Esophagus muscularis mucosa (tissue), 4 donors: ENCODE measurements around the gene C9orf43. TPM values are rescaled to one million over a fixed set of nuclear protein-coding genes. Genes with fewer than 3 reads are reported as not detected.
"Not testable (repeated sequence)": the region's sequence is repeated elsewhere in the genome, so short reads cannot be mapped to it uniquely, and the experiment has no call there.

Experiments used
- DNase-seq: peaks from one replicate; pipeline ENCODE4 v3.0.0-alpha.2; 2017; ENCODE audit errors: extremely low spot score
- H3K27ac ChIP-seq, 4 donors: fragments of 200-600 bp; sonication (generic); replicated peaks in 1 of 4; 1 replicate in 3 of 4; 2 replicates in 1 of 4; pipeline ENCODE4 v1.5.1; 2016 to 2019; ENCODE audit warnings: mild to moderate bottlenecking in 1 of 4
- H3K27me3 ChIP-seq, 4 donors: fragments of 200-600 bp; sonication (generic); one replicate each; pipeline versions ENCODE4 v1.5.1 to v1.6.0; 2016 to 2019
- H3K36me3 ChIP-seq, 4 donors: fragments of 200-600 bp; sonication (generic); one replicate each; pipeline ENCODE4 v1.5.1; 2016 to 2019
- H3K4me1 ChIP-seq, 4 donors: fragments of 200-600 bp; sonication (generic); one replicate each; pipeline ENCODE4 v1.5.1; 2016 to 2019
- H3K4me3 ChIP-seq, 4 donors: fragments of 200-600 bp; sonication (generic); 1 replicate in 2 of 4; 2 replicates in 2 of 4; pipeline ENCODE4 v1.5.1; 2016 to 2019; ENCODE audit warnings: mild to moderate bottlenecking in 4 of 4, moderate library complexity in 1 of 4
- H3K9me3 ChIP-seq, 4 donors: fragments of 200-600 bp; sonication (generic); 1 replicate in 3 of 4; 2 replicates in 1 of 4; pipeline ENCODE4 v1.5.1; 2016 to 2019
- EP300 ChIP-seq: sonication (generic); formaldehyde crosslinking; IDR thresholded peaks from one replicate; pipeline ENCODE4 v1.6.1; 2017; ENCODE audit warnings: antibody characterized with exemption
- POLR2A ChIP-seq: fragments of 450-650 bp; IDR thresholded peaks from one replicate; pipeline ENCODE4 v1.6.1; 2017; ENCODE audit warnings: antibody characterized with exemption, moderate library complexity, mild to moderate bottlenecking, low read depth
- POLR2AphosphoS5 ChIP-seq, 2 donors: sonication (generic); formaldehyde crosslinking; IDR thresholded peaks; one replicate each; pipeline ENCODE4 v1.6.1; 2017; ENCODE audit warnings: antibody characterized with exemption in 2 of 2
- WGBS: methylation state at CpG from one replicate; pipeline ENCODE4 v1.1.5; 2018; 5-methylcytosine and 5-hydroxymethylcytosine counted together
- intact Hi-C: fragments of 100-400 bp; cut with DNase I; formaldehyde crosslinking; loops from one replicate; pipeline ENCODE4 v1.15.1; 2023
- total RNA-seq, 4 donors: library from RNA; depleted of rRNA; stranded (reverse); fragments of >200 nt; gene quantifications; one replicate each; pipeline versions ENCODE4 v1.1.0 to v1.2.1, GENCODE V29; 2016
- TF ChIP-seq, protein P1 (sequence below), 3 experiments: fragments of 200-600 bp in 2 of 3; fragments of 450-650 bp in 1 of 3; sonication (generic) in 2 of 3; IDR thresholded peaks; one replicate each; pipeline ENCODE4 v1.5.1; 2017 to 2019; ENCODE audit warnings: antibody characterized with exemption in 3 of 3, mild to moderate bottlenecking in 2 of 3, moderate library complexity in 1 of 3

Gene C9orf43
- total RNA-seq, 4 donors from 2014 or later: 0.17 to 1.8 TPM; not detected in 2

GRCh38 chr9:113376634-113377567 lies 33.6 kb upstream of the C9orf43 start, which contains the start of gene HDHD3:
Gene HDHD3, minus strand, starts transcription at chr9:113376986. Its CDS starts 2,632 bp downstream, at chr9:113374354.
- Histone ChIP-seq H3K4me1 (peaks cover 12 to 23% (median 20%) of the 10 kb centered on the region in 4 donors), H3K9me3 (no peaks in the 10 kb centered on the region), H3K27me3 (no peaks in the 10 kb centered on the region), H3K4me3 (peak within 1 kb of the TSS; percentile 82 to 95 (median 87)), H3K27ac (peak within 1 kb of the TSS; percentile 81 to 90 (median 86)), H3K36me3 (peaks cover 14 to 30% (median 23%) of the 10 kb centered on the region in 4 donors)
- intact Hi-C loops: loop anchor here (5.0 kb wide), 1 partner anchor 35 kb away; the partner anchor contains the start of gene WDR31
- WGBS: 6% methylated on average over 22 of the region's 74 CpGs
- DNase-seq: peak; percentile 96
- TF ChIP-seq POLR2AphosphoS5 (IDR thresholded peaks at IDR 0.05) (peak; percentile 77 to 93), EP300 (no peak)

GRCh38 chr9:113379094-113379828 lies 31.3 kb upstream of the C9orf43 start:
- not testable (repeated sequence) for H3K9me3 ChIP-seq, H3K4me3 ChIP-seq, H3K27ac ChIP-seq, H3K27me3 ChIP-seq
- DNase-seq: peak; percentile 55
- Histone ChIP-seq H3K36me3 (peaks cover under 1 to 12% (median 7%) of the 10 kb centered on the region in 4 donors), H3K4me1 (peaks cover 12 to 23% (median 20%) of the 10 kb centered on the region in 4 donors)
- intact Hi-C loops: loop anchor here (5.0 kb wide), 1 partner anchor 37 kb away; the partner anchor contains the start of gene WDR31
- WGBS: 79% methylated on average over 23 of the region's 24 CpGs

DNA sequence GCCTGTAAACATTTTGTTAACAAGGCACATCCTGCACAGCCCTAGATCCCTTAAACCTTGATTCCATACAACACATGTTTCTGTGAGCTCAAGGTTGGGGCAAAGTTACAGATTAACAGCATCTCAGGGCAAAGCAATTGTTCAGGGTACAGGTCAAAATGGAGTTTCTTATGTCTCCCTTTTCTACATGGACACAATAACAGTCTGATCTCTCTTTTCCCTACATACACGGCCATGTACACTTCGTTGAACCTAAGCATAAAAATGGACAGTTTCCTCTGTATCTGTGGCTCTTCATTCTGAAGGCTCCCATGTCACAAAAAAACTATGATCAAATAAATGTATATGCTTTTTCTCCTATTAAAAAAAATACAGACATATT lies 30.7 kb upstream of the C9orf43 start:
- not testable (repeated sequence) for H3K36me3 ChIP-seq, H3K9me3 ChIP-seq, H3K27ac ChIP-seq, H3K27me3 ChIP-seq, H3K4me3 ChIP-seq, DNase-seq
- peaks cover 12 to 23% (median 19%) of the 10 kb centered on the region in 4 donors for H3K4me1 ChIP-seq
- WGBS: 84% methylated on average over 2 of the region's 2 CpGs
- intact Hi-C loops: loop anchor here (5.0 kb wide), 1 partner anchor 38 kb away; the partner anchor contains the start of gene WDR31

- TF ChIP-seq POLR2A (no peak), EP300 (no peak), POLR2AphosphoS5 (IDR thresholded peaks at IDR 0.05) (no peak)
- TF ChIP-seq, protein P1, sequence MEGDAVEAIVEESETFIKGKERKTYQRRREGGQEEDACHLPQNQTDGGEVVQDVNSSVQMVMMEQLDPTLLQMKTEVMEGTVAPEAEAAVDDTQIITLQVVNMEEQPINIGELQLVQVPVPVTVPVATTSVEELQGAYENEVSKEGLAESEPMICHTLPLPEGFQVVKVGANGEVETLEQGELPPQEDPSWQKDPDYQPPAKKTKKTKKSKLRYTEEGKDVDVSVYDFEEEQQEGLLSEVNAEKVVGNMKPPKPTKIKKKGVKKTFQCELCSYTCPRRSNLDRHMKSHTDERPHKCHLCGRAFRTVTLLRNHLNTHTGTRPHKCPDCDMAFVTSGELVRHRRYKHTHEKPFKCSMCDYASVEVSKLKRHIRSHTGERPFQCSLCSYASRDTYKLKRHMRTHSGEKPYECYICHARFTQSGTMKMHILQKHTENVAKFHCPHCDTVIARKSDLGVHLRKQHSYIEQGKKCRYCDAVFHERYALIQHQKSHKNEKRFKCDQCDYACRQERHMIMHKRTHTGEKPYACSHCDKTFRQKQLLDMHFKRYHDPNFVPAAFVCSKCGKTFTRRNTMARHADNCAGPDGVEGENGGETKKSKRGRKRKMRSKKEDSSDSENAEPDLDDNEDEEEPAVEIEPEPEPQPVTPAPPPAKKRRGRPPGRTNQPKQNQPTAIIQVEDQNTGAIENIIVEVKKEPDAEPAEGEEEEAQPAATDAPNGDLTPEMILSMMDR (IDR thresholded peaks at IDR 0.05): no peak
- WGBS: 57% methylated on average over 1 of the region's 1 CpG
- Histone ChIP-seq H3K36me3 (peaks cover 0 to 5% (median 2%) of the 10 kb centered on the region in 4 donors), H3K4me1 (peaks cover 6 to 13% (median 11%) of the 10 kb centered on the region in 4 donors), H3K27me3 (no peaks in the 10 kb centered on the region), H3K4me3 (no peak overlapping the region), H3K27ac (no peak overlapping the region), H3K9me3 (no peaks in the 10 kb centered on the region)
- intact Hi-C loops: no loop called here
- no peak for DNase-seq
These were observed 29.6 kb upstream of the C9orf43 start for GRCh38 chr9:113380869-113381378.

DNA sequence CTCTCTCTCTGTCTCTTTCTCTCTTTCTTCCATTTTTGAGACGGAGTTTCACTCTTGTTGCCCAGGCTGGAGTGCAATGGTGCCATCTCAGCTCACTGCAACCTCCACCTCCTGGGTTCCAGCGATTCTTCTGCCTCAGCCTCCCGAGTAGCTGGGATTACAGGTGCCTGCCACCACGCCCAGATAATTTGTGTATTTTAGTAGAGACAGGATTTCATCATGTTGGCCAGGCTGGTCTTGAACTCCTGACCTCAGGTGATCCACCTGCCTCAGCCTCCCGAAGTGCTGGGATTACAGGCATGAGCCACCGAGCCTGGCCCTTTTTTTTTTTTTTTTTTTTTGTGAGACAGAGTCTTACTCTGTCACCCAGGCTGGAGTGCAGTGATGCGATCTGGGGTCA lies 29.1 kb upstream of the C9orf43 start:
- 86% methylated on average over 7 of the region's 7 CpGs for WGBS
- not testable (repeated sequence) for DNase-seq, H3K4me3 ChIP-seq

DNA sequence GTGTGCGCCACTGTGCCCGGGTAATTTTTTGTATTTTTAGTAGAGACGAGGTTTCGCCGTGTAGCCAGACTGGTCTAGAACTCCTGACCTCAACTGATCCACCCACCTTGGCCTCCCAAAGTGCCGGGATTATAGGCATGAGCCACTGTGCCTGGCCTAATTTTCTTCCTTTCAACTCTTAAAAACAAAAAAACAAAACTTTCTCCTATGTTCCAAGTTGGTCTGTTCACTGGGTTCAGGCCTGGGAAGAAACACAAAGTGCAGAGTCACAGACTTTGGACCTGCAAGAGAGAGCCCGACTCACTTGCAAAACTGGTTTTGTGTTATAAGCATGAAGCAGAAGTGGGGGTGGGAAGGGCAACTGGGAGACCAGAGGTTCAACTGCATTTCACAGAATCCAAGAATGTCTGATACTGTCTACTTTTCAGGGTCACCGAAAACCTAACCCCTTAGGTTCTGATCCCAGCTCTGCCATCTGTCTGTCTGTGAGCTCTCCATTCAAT lies 28.6 kb upstream of the C9orf43 start:
- WGBS: 89% methylated on average over 8 of the region's 8 CpGs
- H3K27ac ChIP-seq: no peak overlapping the region
- TF ChIP-seq POLR2A (no peak), EP300 (no peak), POLR2AphosphoS5 (IDR thresholded peaks at IDR 0.05) (no peak)
- TF ChIP-seq, protein P1 (IDR thresholded peaks at IDR 0.05): no peak
- intact Hi-C loops: no loop called here
- no peaks in the 10 kb centered on the region for H3K9me3 ChIP-seq
- peaks cover 3 to 6% (median 5%) of the 10 kb centered on the region in 4 donors for H3K4me1 ChIP-seq
- peak; percentile 53 for DNase-seq
- H3K36me3 ChIP-seq: peaks cover 0 to 12% (median 9%) of the 10 kb centered on the region in 4 donors
- no peaks in the 10 kb centered on the region for H3K27me3 ChIP-seq
- no peak overlapping the region for H3K4me3 ChIP-seq

More for the DNA sequence above, 29.1 kb upstream of the C9orf43 start:
- intact Hi-C loops, H3K36me3 ChIP-seq, H3K27ac ChIP-seq, H3K27me3 ChIP-seq, H3K4me1 ChIP-seq, H3K9me3 ChIP-seq: not testable (repeated sequence)
